Dedifferentiated amniotic fluid mesenchymal stem cell (primary cell): Measurements from ENCODE around the gene CMSS1.
"Not testable (repeated sequence)": the region's sequence is repeated elsewhere in the genome, so short reads cannot be mapped to it uniquely, and the experiment has no call there.

Experiments used
- DNase-seq: peaks from one replicate; pipeline ENCODE4 v3.0.0-alpha.2; 2016; ENCODE audit errors: extremely low spot score

The CMSS1 gene

DNA sequence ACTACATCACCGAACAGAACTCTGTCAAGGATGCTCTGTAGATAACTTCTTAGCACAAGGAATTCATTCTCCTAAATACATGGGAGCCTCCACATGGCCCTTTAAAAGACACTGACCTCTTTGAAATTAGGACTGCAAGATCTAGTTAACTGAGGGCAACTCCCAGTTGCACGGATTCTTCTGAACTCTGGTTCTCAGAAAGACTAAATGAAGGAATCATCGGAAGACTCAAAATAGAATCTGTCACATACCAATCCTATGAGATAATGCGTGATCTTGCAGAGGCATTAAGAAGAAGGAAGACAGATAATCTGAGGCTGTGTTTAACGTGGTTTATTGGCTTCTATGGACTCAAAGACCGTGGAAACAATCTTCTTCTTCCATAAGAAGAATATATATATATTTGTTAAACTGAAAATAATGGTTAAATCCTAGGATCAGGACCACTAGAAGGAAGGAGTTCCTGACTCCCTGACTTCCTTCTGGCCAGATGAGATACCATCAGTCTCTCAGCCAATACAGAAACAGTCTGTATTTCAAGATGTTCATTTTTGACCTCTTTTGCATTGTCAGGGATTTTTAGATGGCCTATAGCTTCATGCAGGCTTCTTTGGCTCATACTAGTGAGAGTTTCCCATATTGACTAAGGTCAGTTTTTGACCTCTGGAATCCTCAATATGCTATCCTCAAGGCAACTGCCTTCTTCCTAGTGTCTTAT lies 409.2 kb downstream of the CMSS1 start:
- peak; percentile 25 for DNase-seq

DNA sequence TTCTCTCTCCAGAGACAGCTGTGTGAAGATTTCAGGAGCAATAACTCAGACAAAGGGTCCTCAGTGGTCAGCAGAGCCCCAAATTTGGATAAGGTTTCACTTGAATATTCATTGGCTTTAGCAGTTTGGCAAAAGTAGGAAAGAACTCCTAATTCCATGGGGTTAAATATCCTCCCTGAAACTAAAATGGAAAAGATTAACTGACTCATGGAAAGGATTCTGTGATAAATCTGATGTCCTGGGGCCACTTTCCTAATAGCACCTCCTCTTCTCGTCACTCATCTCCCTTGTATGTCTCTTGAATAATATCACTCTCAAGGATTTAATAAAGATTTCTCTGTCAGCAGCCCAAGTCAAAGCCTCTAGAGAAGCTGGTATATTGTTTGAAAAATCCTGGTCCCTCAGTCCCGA lies 409.9 kb downstream of the CMSS1 start:
- DNase-seq: no peak

DNA sequence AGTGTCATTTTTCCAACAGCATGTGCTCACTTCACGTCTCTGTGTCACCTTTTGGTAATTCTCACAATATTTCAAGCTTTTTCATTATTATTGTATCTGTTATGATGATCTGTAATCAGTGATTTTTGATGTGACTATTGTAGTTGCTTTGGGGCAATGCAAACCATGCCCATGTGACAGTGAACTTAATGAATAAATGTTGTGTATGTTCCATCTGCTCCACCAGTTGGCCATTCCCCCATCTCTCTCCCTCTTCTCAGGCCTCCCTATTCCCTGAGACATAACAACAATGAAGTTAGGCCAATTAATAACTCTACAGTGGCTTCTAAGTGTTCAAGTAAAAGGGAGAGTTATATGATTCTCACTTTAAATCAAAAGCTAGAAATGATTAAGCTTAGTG lies 410.6 kb downstream of the CMSS1 start:
- DNase-seq: no peak

DNA sequence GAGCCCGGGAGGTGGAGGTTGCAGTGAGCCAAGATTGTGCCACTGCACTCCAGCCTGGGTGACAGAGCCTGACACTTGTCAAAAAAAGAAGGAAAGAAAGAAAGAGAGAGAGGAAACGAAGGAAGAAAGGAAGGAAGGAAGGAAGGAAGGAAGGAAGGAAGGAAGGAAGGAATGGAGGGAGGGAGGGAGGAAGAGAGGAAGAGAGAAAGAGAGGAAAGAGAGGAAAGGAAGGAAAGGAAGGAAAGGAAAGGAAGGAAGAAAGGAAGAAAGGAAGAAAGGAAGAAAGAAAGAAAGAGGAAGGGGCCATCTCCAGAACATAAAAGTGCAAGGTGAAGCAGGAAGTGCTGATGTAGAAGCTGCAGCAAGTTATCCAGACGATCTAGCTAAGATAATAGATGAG lies 411.5 kb downstream of the CMSS1 start:
- DNase-seq: not testable (repeated sequence)

DNA sequence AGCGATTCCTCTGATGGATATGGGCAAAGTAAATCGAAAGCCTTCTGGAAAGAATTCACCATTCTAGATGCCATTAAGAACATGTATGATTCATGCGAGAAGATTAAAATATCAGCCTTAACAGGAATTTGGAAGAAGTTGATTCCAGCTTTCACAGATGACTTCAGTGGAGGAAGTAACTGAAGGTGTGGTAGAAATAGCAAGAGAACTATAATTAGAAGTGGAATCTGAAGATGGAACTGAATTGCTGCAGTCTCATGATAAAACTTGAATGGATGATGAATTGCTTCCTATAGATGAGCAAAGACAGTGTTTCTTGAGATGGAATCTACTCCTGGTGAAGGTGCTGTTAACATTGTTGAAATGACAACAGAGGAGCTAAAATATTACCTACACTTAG lies 413.0 kb downstream of the CMSS1 start:
- DNase-seq: no peak
